Measurements from ENCODE around the gene TMEM151B.

DNA sequence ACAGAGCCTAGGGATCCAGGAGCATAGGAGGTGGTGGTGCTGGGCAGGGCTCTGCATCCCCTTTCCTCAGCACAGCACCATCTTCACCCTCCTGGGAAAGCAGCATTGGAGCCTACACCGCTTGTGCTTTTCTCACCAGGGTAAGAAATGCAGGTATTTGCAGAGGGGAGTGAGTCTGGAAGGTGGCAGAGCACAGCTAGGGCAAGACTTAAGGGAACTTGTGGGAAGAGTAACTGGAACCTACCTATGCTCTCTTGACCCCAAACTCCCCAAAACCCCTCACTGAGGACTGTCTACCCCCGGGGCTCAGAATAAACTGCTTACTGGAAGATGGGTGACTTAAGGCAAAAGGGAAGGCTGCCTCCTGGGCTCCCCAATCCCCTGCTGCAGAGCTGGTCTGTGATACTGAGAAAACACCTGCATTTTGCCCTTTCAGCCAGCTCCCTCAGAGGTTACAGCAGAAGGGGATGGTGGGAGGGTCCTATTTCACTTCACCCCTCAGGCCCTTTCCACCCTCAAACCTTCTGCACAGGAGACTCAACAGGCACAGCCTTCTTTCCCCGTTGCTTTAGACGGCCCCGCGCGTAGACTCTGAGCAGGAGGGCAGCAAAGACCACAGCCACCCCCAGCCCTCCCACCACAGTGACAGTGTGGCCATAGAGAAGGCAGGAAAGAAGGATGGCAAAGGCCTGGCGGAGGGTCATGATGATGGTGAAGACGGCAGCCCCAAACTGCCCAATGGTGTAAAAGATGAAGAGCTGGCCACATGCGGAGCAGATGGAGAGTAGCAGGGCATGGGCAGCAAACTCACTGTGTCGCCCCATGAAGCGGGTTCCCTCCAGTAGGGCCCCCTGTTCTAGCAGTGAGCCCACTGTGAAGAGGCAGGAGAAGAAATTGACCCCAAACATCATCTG lies 15.8 kb upstream of the TMEM151B start:
- TF ChIP-seq CTCF (IDR thresholded peaks at IDR 0.05; ENCODE audit: insufficient read depth, low read depth, low read length) (no peak), EZH2 (IDR thresholded peaks at IDR 0.05; ENCODE audit: insufficient read depth, low read length) (no peak)

All from astrocyte (in vitro differentiated cells and primary cell).